ENCODE measurements around the gene INPP5D. TPM values are rescaled to one million over a fixed set of nuclear protein-coding genes. Genes with fewer than 3 reads are reported as not detected.

Gene INPP5D
- polyA plus RNA-seq, 1 donor (not counting 4 experiments of a cell fraction or from before 2014, with no cell fraction given), result 7.5 TPM

- no peak overlapping the region for H3K4me2 ChIP-seq (ENCODE audit: control insufficient read depth, extremely low read depth, insufficient read depth, low read depth, low read length)
- H3K4me1 ChIP-seq (ENCODE audit: control insufficient read depth, extremely low read depth, insufficient read depth, low read length), result no peaks in the 10 kb centered on the region
- TF ChIP-seq EZH2 (IDR thresholded peaks at IDR 0.05; ENCODE audit: low read length), result no peak
- TF ChIP-seq, protein P1, sequence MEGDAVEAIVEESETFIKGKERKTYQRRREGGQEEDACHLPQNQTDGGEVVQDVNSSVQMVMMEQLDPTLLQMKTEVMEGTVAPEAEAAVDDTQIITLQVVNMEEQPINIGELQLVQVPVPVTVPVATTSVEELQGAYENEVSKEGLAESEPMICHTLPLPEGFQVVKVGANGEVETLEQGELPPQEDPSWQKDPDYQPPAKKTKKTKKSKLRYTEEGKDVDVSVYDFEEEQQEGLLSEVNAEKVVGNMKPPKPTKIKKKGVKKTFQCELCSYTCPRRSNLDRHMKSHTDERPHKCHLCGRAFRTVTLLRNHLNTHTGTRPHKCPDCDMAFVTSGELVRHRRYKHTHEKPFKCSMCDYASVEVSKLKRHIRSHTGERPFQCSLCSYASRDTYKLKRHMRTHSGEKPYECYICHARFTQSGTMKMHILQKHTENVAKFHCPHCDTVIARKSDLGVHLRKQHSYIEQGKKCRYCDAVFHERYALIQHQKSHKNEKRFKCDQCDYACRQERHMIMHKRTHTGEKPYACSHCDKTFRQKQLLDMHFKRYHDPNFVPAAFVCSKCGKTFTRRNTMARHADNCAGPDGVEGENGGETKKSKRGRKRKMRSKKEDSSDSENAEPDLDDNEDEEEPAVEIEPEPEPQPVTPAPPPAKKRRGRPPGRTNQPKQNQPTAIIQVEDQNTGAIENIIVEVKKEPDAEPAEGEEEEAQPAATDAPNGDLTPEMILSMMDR (optimal IDR thresholded peaks at IDR 0.05 in 1 of 3, IDR thresholded peaks at IDR 0.05 in 1 of 3, conservative IDR thresholded peaks at IDR 0.05 in 1 of 3; ENCODE audit: extremely low read depth in 1 of 3, insufficient read depth in 2 of 3, low read length in 3 of 3), result no peak
- dilution Hi-C loops (cut with MboI; ENCODE audit: extremely low pct_ligation_motif_present, low sequenced_read_pairs), result no loop called here
- peaks cover 20% of the 10 kb centered on the region for H3K27me3 ChIP-seq (ENCODE audit: control insufficient read depth, extremely low read depth, insufficient read depth, low read length)
- no peak for DNase-seq (ENCODE audit: low read depth, low spot score)
- H3K27ac ChIP-seq (ENCODE audit: control insufficient read depth, insufficient read depth, low read length), result no peak overlapping the region
- H4K20me1 ChIP-seq (ENCODE audit: control insufficient read depth, extremely low read depth, insufficient read depth, low read length), result no peaks in the 10 kb centered on the region
- H3K9ac ChIP-seq (ENCODE audit: control insufficient read depth, extremely low read depth, insufficient read depth, low read length), result no peak overlapping the region
- FAIRE-seq, result no peak
- no peaks in the 10 kb centered on the region for H3K9me3 ChIP-seq (ENCODE audit: control insufficient read depth, low read depth, low read length)
- no peak overlapping the region for H2AFZ ChIP-seq (ENCODE audit: control insufficient read depth, low read length)
- no peaks in the 10 kb centered on the region for H3K36me3 ChIP-seq (ENCODE audit: control insufficient read depth in 2 of 2, extremely low read depth in 1 of 2, insufficient read depth in 2 of 2, low read length in 2 of 2)
- no peaks in the 10 kb centered on the region for H3K9me1 ChIP-seq (ENCODE audit: control insufficient read depth, extremely low read depth, insufficient read depth, low read length)
- H3K79me2 ChIP-seq (ENCODE audit: control insufficient read depth, insufficient read depth, low read length), result no peaks in the 10 kb centered on the region
- H3K4me3 ChIP-seq (ENCODE audit: control insufficient read depth in 2 of 3, extremely low read depth in 1 of 3, insufficient read depth in 2 of 3, low read depth in 1 of 3, low read length in 3 of 3), result no peak overlapping the region
Measured at GRCh38 chr2:233119123-233119522, 59.0 kb downstream of the INPP5D start.

DNA sequence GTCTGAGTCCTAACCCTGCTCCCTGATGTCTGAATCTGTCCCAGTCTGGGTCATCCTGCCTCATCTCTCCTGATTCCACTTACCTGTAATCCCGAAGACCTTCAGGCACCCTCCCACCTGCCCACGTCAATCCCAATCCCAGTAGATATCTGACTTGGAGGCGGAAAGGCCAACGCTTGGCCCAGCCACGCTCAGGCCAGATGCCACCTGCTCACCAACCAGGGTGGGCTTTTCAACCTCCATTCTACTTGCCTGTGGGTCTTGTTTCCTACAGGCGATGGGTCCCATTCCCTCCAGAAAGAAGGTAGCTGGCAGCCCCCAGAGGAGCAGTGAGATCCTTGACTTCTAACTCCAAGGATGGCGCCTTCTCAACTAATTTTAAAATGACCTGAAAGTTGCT is 59.7 kb downstream of the INPP5D start:
- no peaks in the 10 kb centered on the region for H3K36me3 ChIP-seq (ENCODE audit: control insufficient read depth in 2 of 2, extremely low read depth in 1 of 2, insufficient read depth in 2 of 2, low read length in 2 of 2)
- H4K20me1 ChIP-seq (ENCODE audit: control insufficient read depth, extremely low read depth, insufficient read depth, low read length), result no peaks in the 10 kb centered on the region
- H2AFZ ChIP-seq (ENCODE audit: control insufficient read depth, low read length), result no peak overlapping the region
- H3K79me2 ChIP-seq (ENCODE audit: control insufficient read depth, insufficient read depth, low read length), result no peaks in the 10 kb centered on the region
- H3K4me1 ChIP-seq (ENCODE audit: control insufficient read depth, extremely low read depth, insufficient read depth, low read length), result no peaks in the 10 kb centered on the region
- no peak overlapping the region for H3K4me3 ChIP-seq (ENCODE audit: control insufficient read depth in 2 of 3, extremely low read depth in 1 of 3, insufficient read depth in 2 of 3, low read depth in 1 of 3, low read length in 3 of 3)
- no peaks in the 10 kb centered on the region for H3K9me1 ChIP-seq (ENCODE audit: control insufficient read depth, extremely low read depth, insufficient read depth, low read length)
- peaks cover 18% of the 10 kb centered on the region for H3K27me3 ChIP-seq (ENCODE audit: control insufficient read depth, extremely low read depth, insufficient read depth, low read length)
- FAIRE-seq, result no peak
- DNase-seq (ENCODE audit: low read depth, low spot score), result no peak
- TF ChIP-seq EZH2 (IDR thresholded peaks at IDR 0.05; ENCODE audit: low read length), result no peak
- TF ChIP-seq, protein P1 (optimal IDR thresholded peaks at IDR 0.05 in 1 of 3, IDR thresholded peaks at IDR 0.05 in 1 of 3, conservative IDR thresholded peaks at IDR 0.05 in 1 of 3; ENCODE audit: extremely low read depth in 1 of 3, insufficient read depth in 2 of 3, low read length in 3 of 3), result no peak
- dilution Hi-C loops (cut with MboI; ENCODE audit: extremely low pct_ligation_motif_present, low sequenced_read_pairs), result no loop called here
- no peak overlapping the region for H3K4me2 ChIP-seq (ENCODE audit: control insufficient read depth, extremely low read depth, insufficient read depth, low read depth, low read length)
- H3K9me3 ChIP-seq (ENCODE audit: control insufficient read depth, low read depth, low read length), result no peaks in the 10 kb centered on the region
- H3K9ac ChIP-seq (ENCODE audit: control insufficient read depth, extremely low read depth, insufficient read depth, low read length), result no peak overlapping the region
- no peak overlapping the region for H3K27ac ChIP-seq (ENCODE audit: control insufficient read depth, insufficient read depth, low read length)
